WERI-Rb-1 (cell line): ENCODE results near the gene DGKI.

Experiments
- DNase-seq: peaks from one replicate; pipeline ENCODE4 v3.0.0-alpha.2; 2020
- H3K27ac ChIP-seq: fragments of 250-450 bp; sonication (Bioruptor Pico); 2 replicates; pipeline ENCODE4 v1.5.1; 2020; ENCODE audit warnings: mild to moderate bottlenecking, moderate library complexity
- H3K27me3 ChIP-seq: fragments of 250-450 bp; sonication (Bioruptor Pico); 2 replicates; pipeline ENCODE4 v1.5.1; 2021; ENCODE audit warnings: mild to moderate bottlenecking, low read depth, moderate library complexity; ENCODE audit not compliant: insufficient read depth, severe bottlenecking
- H3K36me3 ChIP-seq: fragments of 250-450 bp; sonication (Bioruptor Pico); 2 replicates; pipeline ENCODE4 v1.5.1; 2020; ENCODE audit warnings: mild to moderate bottlenecking, moderate library complexity
- H3K4me3 ChIP-seq: 2 replicates; pipeline ENCODE4 v1.5.1; 2011; ENCODE audit warnings: low read depth, mild to moderate bottlenecking, control low read depth, low read length
- H3K9me3 ChIP-seq: fragments of 250-450 bp; sonication (Bioruptor Pico); 2 replicates; pipeline ENCODE4 v1.5.1; 2021; ENCODE audit warnings: mild to moderate bottlenecking, moderate library complexity; ENCODE audit not compliant: severe bottlenecking
- CTCF ChIP-seq: IDR thresholded peaks from 2 replicates; pipeline ENCODE4 v1.5.1; 2011; ENCODE audit warnings: low read depth, mild to moderate bottlenecking, control low read depth, inconsistent platforms, low read length

DGKI gene

GRCh38 chr7:137634356-137634755 lies 212.4 kb downstream of the DGKI start:
- Histone ChIP-seq H3K27ac (no peak overlapping the region), H3K27me3 (no peaks in the 10 kb centered on the region), H3K36me3 (no peaks in the 10 kb centered on the region), H3K4me3 (no peak overlapping the region), H3K9me3 (no peaks in the 10 kb centered on the region)
- TF ChIP-seq CTCF: no peak
- no peak for DNase-seq

DNA sequence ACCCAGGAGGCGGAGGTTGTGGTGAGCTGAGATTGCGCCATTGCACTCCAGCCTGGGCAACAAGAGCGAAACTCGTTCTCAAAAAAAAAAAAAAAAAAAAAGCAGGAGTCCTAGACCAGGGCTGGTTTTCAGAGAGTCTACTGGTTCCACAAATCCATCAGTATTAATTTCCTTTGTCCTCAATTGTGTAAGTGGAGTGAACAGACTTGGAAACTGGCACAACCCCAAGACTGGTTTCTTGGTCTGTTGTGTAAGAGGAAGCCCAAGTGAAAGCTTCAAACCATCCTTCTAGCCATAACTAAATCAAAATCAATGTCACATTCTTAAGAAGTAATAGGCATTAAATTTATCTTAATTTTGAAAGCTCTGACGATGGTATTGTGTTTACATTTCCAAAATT lies 213.6 kb downstream of the DGKI start:
- no peak for DNase-seq
- no peak overlapping the region for H3K27ac ChIP-seq
- H3K27me3 ChIP-seq: no peaks in the 10 kb centered on the region
- no peaks in the 10 kb centered on the region for H3K9me3 ChIP-seq
- no peak overlapping the region for H3K4me3 ChIP-seq
- TF ChIP-seq CTCF: no peak
- no peaks in the 10 kb centered on the region for H3K36me3 ChIP-seq

- no peak for DNase-seq
- no peak overlapping the region for H3K4me3 ChIP-seq
- H3K27me3 ChIP-seq: no peaks in the 10 kb centered on the region
- TF ChIP-seq CTCF: no peak
- no peak overlapping the region for H3K27ac ChIP-seq
- H3K9me3 ChIP-seq: no peaks in the 10 kb centered on the region
- H3K36me3 ChIP-seq: no peaks in the 10 kb centered on the region
These were observed 218.6 kb downstream of the DGKI start for GRCh38 chr7:137628216-137628615.

- peak; percentile 69 for DNase-seq
- Histone ChIP-seq H3K9me3 (no peaks in the 10 kb centered on the region), H3K27ac (no peak overlapping the region), H3K4me3 (no peak overlapping the region), H3K36me3 (no peaks in the 10 kb centered on the region), H3K27me3 (no peaks in the 10 kb centered on the region)
- TF ChIP-seq CTCF: peak; percentile 86
These were observed 220.2 kb downstream of the DGKI start for GRCh38 chr7:137626469-137627067.

DNA sequence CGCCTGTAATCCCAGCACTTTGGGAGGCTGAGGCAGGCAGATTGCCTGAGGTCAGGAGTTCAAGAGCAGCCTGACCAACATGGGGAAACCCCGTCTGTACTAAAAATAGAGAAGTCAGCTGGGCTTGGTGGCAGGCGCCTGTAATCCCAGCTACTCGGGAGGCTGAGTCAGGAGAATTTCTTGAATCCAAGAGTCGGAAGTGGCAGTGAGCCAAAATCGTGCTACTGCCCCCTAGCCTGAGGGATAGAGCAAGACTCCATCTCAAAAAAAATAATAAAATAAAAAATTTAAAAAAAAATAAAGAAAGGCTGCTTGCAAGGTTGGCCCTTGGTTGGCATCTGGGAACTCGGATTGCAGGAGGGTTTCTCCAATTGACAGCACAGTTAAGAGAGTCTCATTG lies 221.6 kb downstream of the DGKI start:
- no peak for TF ChIP-seq CTCF
- no peak for DNase-seq
- Histone ChIP-seq H3K36me3 (no peaks in the 10 kb centered on the region), H3K27ac (no peak overlapping the region), H3K27me3 (no peaks in the 10 kb centered on the region), H3K9me3 (no peaks in the 10 kb centered on the region), H3K4me3 (no peak overlapping the region)

- no peak for DNase-seq
- Histone ChIP-seq H3K9me3 (no peaks in the 10 kb centered on the region), H3K27me3 (no peaks in the 10 kb centered on the region), H3K27ac (no peak overlapping the region), H3K36me3 (no peaks in the 10 kb centered on the region), H3K4me3 (no peak overlapping the region)
- TF ChIP-seq CTCF: no peak
These were observed 227.6 kb downstream of the DGKI start for GRCh38 chr7:137619181-137619580.
